C4-2B (cell line): ENCODE data around the gene SRCIN1.

Experiments
- CTCF ChIP-seq: fragments of 450-650 bp; conservative IDR thresholded peaks from 2 replicates; pipeline ENCODE4 v1.5.1; 2017; ENCODE audit warnings: mild to moderate bottlenecking
- ZFX ChIP-seq: fragments of 450-650 bp; IDR thresholded peaks from 2 replicates; pipeline ENCODE4 v1.6.1; 2017

- TF ChIP-seq CTCF (no peak), ZFX (no peak)
These were observed 37.5 kb downstream of the SRCIN1 start for GRCh38 chr17:38568274-38568673.
